T-helper 1 cell treated with Interleukin-12 subunit alpha and Interleukin-12 subunit beta and Interleukin-4 antibody, amounts not matched to agents 30 μg/mL and 1 μg/mL, for 36 hours (primary cell): ENCODE measurements around the gene CDKN2B-AS1.

Source experiments
- H3K27ac Mint-ChIP-seq: one replicate; pipeline ENCODE4 v1.8.0; 2021; ENCODE audit warnings: mild to moderate bottlenecking, mixed read lengths
- H3K27me3 Mint-ChIP-seq: one replicate; pipeline ENCODE4 v1.8.0; 2021; ENCODE audit warnings: low read depth, mixed read lengths
- H3K36me3 Mint-ChIP-seq: one replicate; pipeline ENCODE4 v1.8.0; 2021; ENCODE audit warnings: low read depth, mixed read lengths
- H3K4me1 Mint-ChIP-seq: one replicate; pipeline ENCODE4 v1.8.0; 2021; ENCODE audit warnings: low read depth, mixed read lengths
- H3K4me3 Mint-ChIP-seq: one replicate; pipeline ENCODE4 v1.8.0; 2021; ENCODE audit warnings: mild to moderate bottlenecking, moderate library complexity, mixed read lengths
- H3K9me3 Mint-ChIP-seq: one replicate; pipeline ENCODE4 v1.8.0; 2021; ENCODE audit warnings: mixed read lengths

The CDKN2B-AS1 gene

GRCh38 chr9:22039258-22039657 is 44.7 kb downstream of the CDKN2B-AS1 start:
- peaks cover 31% of the 10 kb centered on the region for H3K4me1 Mint-ChIP-seq

GRCh38 chr9:22040760-22041159 is 46.2 kb downstream of the CDKN2B-AS1 start:
- Mint-ChIP-seq H3K9me3 (no peaks in the 10 kb centered on the region), H3K4me3 (peak overlapping the region; percentile 43), H3K36me3 (no peaks in the 10 kb centered on the region), H3K27ac (peak overlapping the region; percentile 23), H3K4me1 (peaks cover 35% of the 10 kb centered on the region), H3K27me3 (peaks cover 58% of the 10 kb centered on the region)

More at GRCh38 chr9:22039258-22039657, 44.7 kb downstream of the CDKN2B-AS1 start:
- no peak overlapping the region for H3K4me3 Mint-ChIP-seq
- peaks cover 50% of the 10 kb centered on the region for H3K27me3 Mint-ChIP-seq
- no peak overlapping the region for H3K27ac Mint-ChIP-seq
- H3K36me3 Mint-ChIP-seq = no peaks in the 10 kb centered on the region
- H3K9me3 Mint-ChIP-seq = no peaks in the 10 kb centered on the region

- no peak overlapping the region for H3K4me3 Mint-ChIP-seq
- no peaks in the 10 kb centered on the region for H3K36me3 Mint-ChIP-seq
- H3K27ac Mint-ChIP-seq = no peak overlapping the region
- H3K9me3 Mint-ChIP-seq = no peaks in the 10 kb centered on the region
- peaks cover 61% of the 10 kb centered on the region for H3K27me3 Mint-ChIP-seq
- peaks cover 36% of the 10 kb centered on the region for H3K4me1 Mint-ChIP-seq
Measured at GRCh38 chr9:22041344-22041743, 46.8 kb downstream of the CDKN2B-AS1 start.

GRCh38 chr9:22041775-22042174 is 47.2 kb downstream of the CDKN2B-AS1 start:
- H3K27me3 Mint-ChIP-seq = peaks cover 65% of the 10 kb centered on the region
- H3K27ac Mint-ChIP-seq = no peak overlapping the region
- H3K9me3 Mint-ChIP-seq = no peaks in the 10 kb centered on the region
- no peak overlapping the region for H3K4me3 Mint-ChIP-seq
- H3K36me3 Mint-ChIP-seq = no peaks in the 10 kb centered on the region
- peaks cover 40% of the 10 kb centered on the region for H3K4me1 Mint-ChIP-seq

- Mint-ChIP-seq H3K9me3 (no peaks in the 10 kb centered on the region), H3K27me3 (peaks cover 77% of the 10 kb centered on the region), H3K4me3 (no peak overlapping the region), H3K27ac (no peak overlapping the region), H3K4me1 (peaks cover 45% of the 10 kb centered on the region), H3K36me3 (peaks cover 7% of the 10 kb centered on the region)
Measured at GRCh38 chr9:22043928-22044327, 49.3 kb downstream of the CDKN2B-AS1 start.

- Mint-ChIP-seq H3K9me3 (no peaks in the 10 kb centered on the region), H3K36me3 (peaks cover 7% of the 10 kb centered on the region), H3K4me3 (no peak overlapping the region), H3K4me1 (peaks cover 46% of the 10 kb centered on the region), H3K27me3 (peaks cover 78% of the 10 kb centered on the region), H3K27ac (no peak overlapping the region)
Measured at GRCh38 chr9:22044583-22044982, 50.0 kb downstream of the CDKN2B-AS1 start.

- peaks cover 7% of the 10 kb centered on the region for H3K36me3 Mint-ChIP-seq
- no peak overlapping the region for H3K4me3 Mint-ChIP-seq
- H3K27me3 Mint-ChIP-seq = peaks cover 70% of the 10 kb centered on the region
- H3K4me1 Mint-ChIP-seq = peaks cover 43% of the 10 kb centered on the region
- H3K27ac Mint-ChIP-seq = no peak overlapping the region
- H3K9me3 Mint-ChIP-seq = no peaks in the 10 kb centered on the region
Measured at GRCh38 chr9:22045423-22045822, 50.8 kb downstream of the CDKN2B-AS1 start.

GRCh38 chr9:22046243-22046885 is 51.8 kb downstream of the CDKN2B-AS1 start:
- Mint-ChIP-seq H3K9me3 (no peaks in the 10 kb centered on the region), H3K36me3 (peaks cover 12% of the 10 kb centered on the region), H3K27ac (no peak overlapping the region), H3K27me3 (peaks cover 63% of the 10 kb centered on the region), H3K4me1 (peaks cover 43% of the 10 kb centered on the region), H3K4me3 (no peak overlapping the region)

GRCh38 chr9:22047596-22047995 is 53.0 kb downstream of the CDKN2B-AS1 start:
- Mint-ChIP-seq H3K27me3 (peaks cover 53% of the 10 kb centered on the region), H3K9me3 (no peaks in the 10 kb centered on the region), H3K4me3 (no peak overlapping the region), H3K27ac (no peak overlapping the region), H3K4me1 (peaks cover 46% of the 10 kb centered on the region), H3K36me3 (peaks cover 13% of the 10 kb centered on the region)

GRCh38 chr9:22049411-22049810 is 54.8 kb downstream of the CDKN2B-AS1 start:
- no peak overlapping the region for H3K27ac Mint-ChIP-seq
- H3K27me3 Mint-ChIP-seq = peaks cover 38% of the 10 kb centered on the region
- no peaks in the 10 kb centered on the region for H3K9me3 Mint-ChIP-seq
- no peak overlapping the region for H3K4me3 Mint-ChIP-seq
- peaks cover 56% of the 10 kb centered on the region for H3K4me1 Mint-ChIP-seq
- H3K36me3 Mint-ChIP-seq = peaks cover 15% of the 10 kb centered on the region

- Mint-ChIP-seq H3K36me3 (peaks cover 21% of the 10 kb centered on the region), H3K4me3 (peak overlapping the region; percentile 10), H3K27me3 (peaks cover 41% of the 10 kb centered on the region), H3K9me3 (no peaks in the 10 kb centered on the region), H3K4me1 (peaks cover 47% of the 10 kb centered on the region), H3K27ac (peak overlapping the region; percentile 57)
Measured at GRCh38 chr9:22050924-22051323, 56.3 kb downstream of the CDKN2B-AS1 start.

- peaks cover 39% of the 10 kb centered on the region for H3K4me1 Mint-ChIP-seq
- H3K36me3 Mint-ChIP-seq = peaks cover 26% of the 10 kb centered on the region
- H3K27ac Mint-ChIP-seq = peak overlapping the region; percentile 83
- H3K9me3 Mint-ChIP-seq = no peaks in the 10 kb centered on the region
- peaks cover 35% of the 10 kb centered on the region for H3K27me3 Mint-ChIP-seq
- peak overlapping the region; percentile 45 for H3K4me3 Mint-ChIP-seq
Measured at GRCh38 chr9:22052376-22052945, 57.9 kb downstream of the CDKN2B-AS1 start.

- Mint-ChIP-seq H3K4me3 (peak overlapping the region; percentile 45), H3K27ac (peak overlapping the region; percentile 83), H3K9me3 (no peaks in the 10 kb centered on the region), H3K27me3 (peaks cover 35% of the 10 kb centered on the region), H3K4me1 (peaks cover 39% of the 10 kb centered on the region), H3K36me3 (peaks cover 25% of the 10 kb centered on the region)
Measured at GRCh38 chr9:22053178-22053577, 58.6 kb downstream of the CDKN2B-AS1 start.

GRCh38 chr9:22054076-22054475 is 59.5 kb downstream of the CDKN2B-AS1 start:
- Mint-ChIP-seq H3K4me3 (no peak overlapping the region), H3K9me3 (no peaks in the 10 kb centered on the region), H3K36me3 (peaks cover 25% of the 10 kb centered on the region), H3K27me3 (peaks cover 34% of the 10 kb centered on the region), H3K4me1 (peaks cover 34% of the 10 kb centered on the region), H3K27ac (no peak overlapping the region)

GRCh38 chr9:22054529-22054928 is 59.9 kb downstream of the CDKN2B-AS1 start:
- H3K9me3 Mint-ChIP-seq = no peaks in the 10 kb centered on the region
- H3K36me3 Mint-ChIP-seq = peaks cover 27% of the 10 kb centered on the region
- H3K27me3 Mint-ChIP-seq = peaks cover 33% of the 10 kb centered on the region
- H3K4me3 Mint-ChIP-seq = no peak overlapping the region
- peaks cover 31% of the 10 kb centered on the region for H3K4me1 Mint-ChIP-seq
- H3K27ac Mint-ChIP-seq = no peak overlapping the region
